Forelimb muscle (tissue), 1 donor: ENCODE data around the gene RHOD. TPM values are rescaled to one million over a fixed set of nuclear protein-coding genes. Genes with fewer than 3 reads are reported as not detected.

Experiments used
- DNase-seq: peaks from one replicate; pipeline ENCODE4 v3.0.0-alpha.2; 2013; ENCODE audit warnings: low read depth
- polyA plus RNA-seq: library from polyadenylated mRNA; unstranded; fragments of 120-200 nt; gene quantifications from one replicate; pipeline ENCODE4 v1.2.1, GENCODE V29; 2013; ENCODE audit not compliant: insufficient read length

Gene RHOD, protein sequence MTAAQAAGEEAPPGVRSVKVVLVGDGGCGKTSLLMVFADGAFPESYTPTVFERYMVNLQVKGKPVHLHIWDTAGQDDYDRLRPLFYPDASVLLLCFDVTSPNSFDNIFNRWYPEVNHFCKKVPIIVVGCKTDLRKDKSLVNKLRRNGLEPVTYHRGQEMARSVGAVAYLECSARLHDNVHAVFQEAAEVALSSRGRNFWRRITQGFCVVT
- 18.5 TPM for polyA plus RNA-seq

- DNase-seq = no peak
Measured at GRCh38 chr11:67056267-67057204, at the start of gene RHOD. Gene RHOD, plus strand, starts transcription at chr11:67056847. Its CDS starts 56 bp downstream, at chr11:67056903.

- no peak for DNase-seq
Measured at GRCh38 chr11:67007126-67007525, 49.5 kb upstream of the RHOD start.

GRCh38 chr11:67010296-67010905, 46.2 kb upstream of the RHOD start:
- no peak for DNase-seq

DNA sequence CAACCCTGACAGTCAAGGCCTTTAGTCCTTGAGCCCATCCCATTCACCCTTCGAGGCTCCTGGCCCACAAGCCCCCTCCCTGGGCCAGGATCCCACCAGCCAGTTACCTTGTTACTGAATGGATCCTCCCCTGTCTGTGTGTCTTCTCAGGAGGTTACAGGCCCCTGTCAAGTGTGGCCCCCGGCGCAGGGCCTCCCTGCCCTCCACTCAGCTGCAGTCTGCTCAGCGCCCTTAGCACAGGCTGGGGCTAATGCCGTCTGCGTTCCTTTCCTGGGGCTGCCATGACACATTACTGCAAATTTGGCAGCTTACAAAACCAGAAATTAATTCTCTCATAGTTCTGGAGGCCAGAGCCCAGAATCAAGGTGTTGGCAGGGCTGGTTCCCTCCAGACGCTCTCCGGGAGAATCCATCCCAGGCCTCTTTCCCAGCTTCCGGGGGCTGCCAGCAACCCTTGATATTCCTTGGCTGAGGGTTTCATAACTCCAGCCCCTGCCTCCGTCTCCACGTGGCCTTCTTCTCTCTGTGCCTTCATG, 43.1 kb upstream of the RHOD start:
- DNase-seq = no peak

GRCh38 chr11:67014343-67014742, 42.3 kb upstream of the RHOD start:
- no peak for DNase-seq

GRCh38 chr11:67015048-67015447, 41.6 kb upstream of the RHOD start:
- DNase-seq = no peak

GRCh38 chr11:67016550-67016949, 40.1 kb upstream of the RHOD start:
- DNase-seq = no peak

DNA sequence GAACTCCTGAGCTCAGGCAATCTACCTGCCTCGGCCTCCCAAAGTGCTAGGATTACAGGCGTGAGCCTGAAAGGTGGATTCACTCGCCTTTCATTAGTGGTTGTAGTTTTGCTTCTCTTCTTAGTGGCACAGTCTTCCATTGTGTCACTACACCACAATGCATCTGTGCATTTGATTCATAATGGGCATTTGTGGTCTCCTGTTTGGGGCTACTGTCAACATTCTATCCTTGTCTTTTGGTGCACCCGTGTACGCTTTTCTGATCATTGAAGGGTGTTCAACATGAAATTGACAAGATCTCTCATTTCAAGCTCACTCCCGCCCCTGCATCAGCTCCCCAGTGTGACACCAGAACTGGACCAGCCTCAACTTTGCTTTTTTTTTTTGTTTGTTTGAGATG, 35.7 kb upstream of the RHOD start:
- no peak for DNase-seq

DNA sequence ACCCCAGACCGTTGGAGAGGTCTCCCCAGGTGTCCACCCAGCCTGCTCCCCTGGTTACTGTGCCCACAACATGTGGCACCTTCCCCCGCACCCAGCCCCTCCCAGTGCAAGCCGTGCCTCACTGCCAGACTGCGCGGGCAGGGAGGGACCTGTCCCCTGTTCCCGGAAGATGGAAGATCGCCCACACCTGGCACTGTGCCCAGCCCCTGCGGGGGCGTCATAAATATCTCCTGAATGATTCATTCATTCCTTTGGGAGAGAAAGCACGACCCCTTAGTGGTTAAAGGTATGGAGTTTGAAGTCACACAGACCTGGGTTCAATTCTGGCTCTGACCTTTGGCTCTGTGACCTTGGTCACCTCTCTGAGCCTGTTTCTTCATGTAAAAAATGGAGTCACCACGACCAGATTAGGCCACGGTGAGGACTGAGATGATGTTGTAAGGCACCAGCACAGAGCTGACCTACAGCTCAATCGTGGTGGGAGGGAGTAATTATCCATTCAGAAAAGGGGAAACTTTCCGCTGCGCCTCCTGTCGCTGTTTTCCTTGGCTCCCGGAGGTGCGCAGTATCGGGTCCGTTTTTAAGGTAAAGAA, 34.2 kb upstream of the RHOD start:
- no peak for DNase-seq

DNA sequence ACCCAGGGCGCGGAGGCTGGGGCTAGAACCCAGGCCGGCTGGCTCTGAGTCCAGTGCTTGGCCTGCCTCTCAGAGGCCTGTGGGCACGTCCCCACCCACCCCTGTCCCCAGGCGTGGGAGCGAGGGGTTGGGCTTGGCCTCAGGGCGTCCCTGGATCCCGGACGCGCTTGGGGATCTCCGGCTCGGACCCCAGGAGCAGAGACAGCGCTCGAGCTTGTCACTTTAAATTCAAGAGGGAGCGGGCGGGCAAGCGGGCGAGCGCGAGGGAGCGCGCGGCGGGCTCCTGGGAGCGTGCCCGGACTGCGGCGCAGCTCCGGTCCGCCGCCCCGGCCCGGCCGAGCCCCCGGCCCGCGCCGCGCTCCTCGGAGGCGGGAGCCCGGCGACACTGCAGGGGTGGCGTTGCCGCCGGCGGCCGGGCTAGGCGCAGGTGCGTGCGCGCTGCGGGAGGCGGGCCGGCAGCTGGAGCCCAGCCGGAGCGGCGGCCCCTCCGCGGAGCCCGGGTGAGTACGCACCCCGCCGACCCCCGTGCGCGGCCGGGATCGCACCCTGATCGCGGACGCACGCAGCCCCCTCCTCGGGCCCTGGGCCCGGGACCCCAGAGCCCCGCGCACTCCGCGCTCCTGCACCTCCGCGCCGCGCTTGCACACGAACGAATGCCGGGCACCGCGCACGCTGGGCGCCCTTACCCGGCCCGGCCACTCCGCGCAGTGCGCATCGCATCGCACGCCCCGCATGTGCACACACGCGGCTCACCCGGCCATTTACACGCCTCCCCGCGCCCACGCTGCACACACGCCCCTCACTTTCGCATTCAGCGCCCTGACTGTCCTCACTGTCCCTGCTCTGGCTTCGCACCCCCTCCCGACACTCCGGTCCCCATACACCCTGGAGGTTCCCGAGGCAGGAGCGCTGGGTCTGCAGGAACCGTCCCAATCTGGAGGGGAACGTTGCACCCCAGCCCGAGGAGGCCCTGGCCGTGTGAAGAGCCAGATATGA, 33.4 kb upstream of the RHOD start, which contains the start of gene SYT12:
Gene SYT12 (plus strand): TSS at position 174 of the 996 bp plus-strand sequence. CDS start 7,011 bp downstream, outside the sequence.
- no peak for DNase-seq

- no peak for DNase-seq
Measured at GRCh38 chr11:67023957-67024353, 32.7 kb upstream of the RHOD start.

DNA sequence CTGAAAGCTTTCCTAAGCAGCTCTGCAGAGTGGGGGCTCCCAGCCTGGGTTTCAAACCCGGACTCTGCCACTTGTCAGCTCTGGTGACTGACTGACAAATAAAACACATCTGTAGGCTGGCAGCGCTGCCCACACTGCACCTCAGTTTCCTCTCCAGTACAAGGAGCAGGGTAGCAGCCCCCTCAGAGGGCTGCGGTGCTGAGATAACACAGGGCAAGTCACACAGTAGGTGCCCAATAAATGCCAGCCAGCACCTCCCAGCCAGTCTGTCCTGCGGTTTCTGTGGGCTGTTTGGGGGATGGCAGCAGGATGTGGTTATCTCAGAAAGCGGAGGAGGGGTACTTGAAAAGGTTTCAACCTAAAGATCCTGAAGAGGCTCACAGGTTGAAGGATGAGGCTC, 32.2 kb upstream of the RHOD start:
- DNase-seq = no peak

- DNase-seq = no peak
Measured at GRCh38 chr11:67024966-67025365, 31.7 kb upstream of the RHOD start.

DNA sequence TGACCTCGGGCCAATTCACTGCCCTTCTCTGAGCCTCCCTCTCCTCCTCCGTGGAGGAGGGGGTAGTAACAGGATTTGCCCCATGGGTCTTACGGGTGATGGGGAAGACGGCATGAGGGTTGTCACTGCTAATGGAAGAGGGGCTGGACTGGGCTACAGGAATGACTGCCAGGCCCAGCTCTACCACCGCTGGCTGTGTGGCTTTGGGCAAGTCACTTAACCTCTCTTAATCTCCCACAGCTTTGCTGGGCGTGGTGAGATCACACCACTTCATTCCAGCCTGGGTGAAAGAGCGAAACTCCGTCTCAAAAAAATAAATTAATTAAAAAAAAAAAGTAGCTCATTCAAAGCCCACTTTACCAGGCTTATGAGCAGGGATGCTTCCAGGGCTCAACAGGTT, 30.9 kb upstream of the RHOD start:
- no peak for DNase-seq

GRCh38 chr11:67026941-67027340, 29.7 kb upstream of the RHOD start:
- no peak for DNase-seq

DNA sequence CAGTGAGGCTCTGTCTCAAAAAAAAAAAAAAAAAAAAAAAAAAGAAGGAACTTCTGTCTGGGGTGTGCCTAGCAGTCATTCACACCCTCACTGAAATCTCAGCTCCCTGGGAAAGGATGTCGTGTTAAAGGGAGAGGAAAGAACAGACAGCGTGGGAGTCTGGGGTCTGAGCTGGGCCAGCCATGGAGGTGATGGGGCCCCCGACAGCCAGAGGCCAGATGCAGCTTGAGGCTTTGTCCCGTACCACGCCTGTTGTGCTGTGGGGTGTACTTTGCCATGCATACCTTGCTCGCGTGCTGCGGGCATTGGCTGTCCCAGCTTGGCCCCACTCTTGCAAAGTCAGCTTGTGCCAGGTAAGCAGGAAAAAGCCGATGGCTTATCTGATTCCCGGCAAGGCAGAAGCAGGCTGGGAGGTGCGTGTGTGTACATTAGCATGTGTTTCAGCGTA, 29.1 kb upstream of the RHOD start:
- no peak for DNase-seq

DNA sequence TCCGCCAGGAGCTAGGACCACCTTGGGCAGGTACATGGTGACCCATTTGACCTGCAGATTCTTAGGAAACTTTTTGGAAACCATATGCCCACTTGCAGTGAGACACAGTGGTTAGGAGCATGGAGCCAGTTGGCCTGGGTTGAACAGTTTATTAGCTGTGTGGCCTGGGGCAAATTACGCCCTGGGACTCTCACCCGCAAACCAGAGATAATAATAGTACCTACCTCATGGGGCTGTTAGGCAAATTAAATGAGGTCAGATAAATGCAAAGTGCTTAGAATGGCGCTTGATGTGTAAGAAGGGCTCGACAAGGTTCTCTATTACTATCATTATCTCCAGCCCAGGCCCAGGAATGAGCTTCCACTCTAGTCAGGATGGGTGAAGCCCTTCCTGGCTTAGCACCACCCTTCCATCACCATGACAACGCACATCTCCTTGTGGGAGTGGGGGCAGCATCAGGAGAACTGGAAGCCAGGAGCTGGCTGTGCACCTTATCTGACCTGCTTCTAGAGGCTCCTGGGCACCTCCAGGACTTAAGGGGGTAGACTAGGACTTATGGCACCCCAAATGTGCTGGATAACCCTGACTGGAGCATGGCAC, 28.6 kb upstream of the RHOD start:
- DNase-seq = no peak

GRCh38 chr11:67029146-67029545, 27.5 kb upstream of the RHOD start:
- no peak for DNase-seq

DNA sequence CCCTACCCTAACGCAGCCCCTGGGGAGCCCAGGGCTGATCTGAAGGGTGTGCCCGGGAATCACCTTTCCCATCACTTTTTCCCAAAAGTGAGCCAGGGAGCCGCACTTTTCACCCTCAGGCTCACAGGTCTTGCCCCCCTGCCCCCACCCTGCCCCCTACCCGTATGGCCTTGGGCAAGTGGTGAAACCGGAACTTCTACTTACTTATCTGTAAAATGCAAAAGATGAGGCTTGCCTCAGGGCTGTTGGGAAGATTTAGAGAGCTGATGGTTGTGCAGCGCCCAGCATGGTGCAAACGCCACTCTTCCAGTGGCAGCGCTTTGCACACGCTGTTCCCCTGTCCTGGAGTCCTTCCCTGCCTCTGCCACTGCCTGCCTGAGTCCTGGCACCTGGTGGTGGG, 25.7 kb upstream of the RHOD start:
- no peak for DNase-seq
